IMR-90 (cell line): ENCODE results near the gene DIP2A.

Source experiments
- BHLHE40 ChIP-seq: fragments of 150-350 bp; IDR thresholded peaks from 2 replicates; pipeline ENCODE4 v1.6.1; 2016; ENCODE audit warnings: mild to moderate bottlenecking, low read depth, low read length
- CEBPB ChIP-seq: IDR thresholded peaks from 2 replicates; pipeline ENCODE4 v1.6.1; 2012; ENCODE audit warnings: low read depth, low read length, improper control_type of control experiment
- RAD21 ChIP-seq: IDR thresholded peaks from 2 replicates; pipeline ENCODE4 v1.6.1; 2012; ENCODE audit warnings: low read length, improper control_type of control experiment
- TF ChIP-seq, protein P1 (sequence below): conservative IDR thresholded peaks from 2 replicates; pipeline ENCODE4 v1.5.1; 2012; ENCODE audit warnings: mild to moderate bottlenecking, low read depth, low read length, improper control_type of control experiment

DNA sequence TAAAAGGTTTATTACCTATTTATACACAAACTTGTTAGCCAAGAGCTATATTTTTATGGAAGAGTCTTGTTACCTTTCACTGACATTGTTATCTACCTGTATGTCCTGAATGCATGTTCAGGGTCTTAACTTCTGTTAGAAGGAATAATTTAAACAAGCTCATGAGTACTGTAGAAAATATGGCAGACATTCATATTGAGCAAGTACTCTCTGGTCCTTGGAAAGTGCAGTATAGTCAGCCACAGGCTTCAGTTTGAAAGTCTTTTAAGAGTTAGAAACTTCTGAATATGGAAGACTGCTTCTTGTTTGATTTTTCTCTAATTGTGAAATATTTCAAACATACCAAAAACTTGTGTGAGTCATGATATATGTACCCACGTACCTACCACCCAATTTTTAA lies 16.6 kb downstream of the DIP2A start:
- TF ChIP-seq, protein P1, sequence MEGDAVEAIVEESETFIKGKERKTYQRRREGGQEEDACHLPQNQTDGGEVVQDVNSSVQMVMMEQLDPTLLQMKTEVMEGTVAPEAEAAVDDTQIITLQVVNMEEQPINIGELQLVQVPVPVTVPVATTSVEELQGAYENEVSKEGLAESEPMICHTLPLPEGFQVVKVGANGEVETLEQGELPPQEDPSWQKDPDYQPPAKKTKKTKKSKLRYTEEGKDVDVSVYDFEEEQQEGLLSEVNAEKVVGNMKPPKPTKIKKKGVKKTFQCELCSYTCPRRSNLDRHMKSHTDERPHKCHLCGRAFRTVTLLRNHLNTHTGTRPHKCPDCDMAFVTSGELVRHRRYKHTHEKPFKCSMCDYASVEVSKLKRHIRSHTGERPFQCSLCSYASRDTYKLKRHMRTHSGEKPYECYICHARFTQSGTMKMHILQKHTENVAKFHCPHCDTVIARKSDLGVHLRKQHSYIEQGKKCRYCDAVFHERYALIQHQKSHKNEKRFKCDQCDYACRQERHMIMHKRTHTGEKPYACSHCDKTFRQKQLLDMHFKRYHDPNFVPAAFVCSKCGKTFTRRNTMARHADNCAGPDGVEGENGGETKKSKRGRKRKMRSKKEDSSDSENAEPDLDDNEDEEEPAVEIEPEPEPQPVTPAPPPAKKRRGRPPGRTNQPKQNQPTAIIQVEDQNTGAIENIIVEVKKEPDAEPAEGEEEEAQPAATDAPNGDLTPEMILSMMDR = no peak
- no peak for TF ChIP-seq CEBPB
- no peak for TF ChIP-seq RAD21
- no peak for TF ChIP-seq BHLHE40
